Measurements from ENCODE around the gene TOLLIP. TPM values are rescaled to one million over a fixed set of nuclear protein-coding genes. Genes with fewer than 3 reads are reported as not detected.

TOLLIP gene
- total RNA-seq, 4 donors from 2014 or later: 50.9 to 89.0 (median 54.9) TPM

DNA sequence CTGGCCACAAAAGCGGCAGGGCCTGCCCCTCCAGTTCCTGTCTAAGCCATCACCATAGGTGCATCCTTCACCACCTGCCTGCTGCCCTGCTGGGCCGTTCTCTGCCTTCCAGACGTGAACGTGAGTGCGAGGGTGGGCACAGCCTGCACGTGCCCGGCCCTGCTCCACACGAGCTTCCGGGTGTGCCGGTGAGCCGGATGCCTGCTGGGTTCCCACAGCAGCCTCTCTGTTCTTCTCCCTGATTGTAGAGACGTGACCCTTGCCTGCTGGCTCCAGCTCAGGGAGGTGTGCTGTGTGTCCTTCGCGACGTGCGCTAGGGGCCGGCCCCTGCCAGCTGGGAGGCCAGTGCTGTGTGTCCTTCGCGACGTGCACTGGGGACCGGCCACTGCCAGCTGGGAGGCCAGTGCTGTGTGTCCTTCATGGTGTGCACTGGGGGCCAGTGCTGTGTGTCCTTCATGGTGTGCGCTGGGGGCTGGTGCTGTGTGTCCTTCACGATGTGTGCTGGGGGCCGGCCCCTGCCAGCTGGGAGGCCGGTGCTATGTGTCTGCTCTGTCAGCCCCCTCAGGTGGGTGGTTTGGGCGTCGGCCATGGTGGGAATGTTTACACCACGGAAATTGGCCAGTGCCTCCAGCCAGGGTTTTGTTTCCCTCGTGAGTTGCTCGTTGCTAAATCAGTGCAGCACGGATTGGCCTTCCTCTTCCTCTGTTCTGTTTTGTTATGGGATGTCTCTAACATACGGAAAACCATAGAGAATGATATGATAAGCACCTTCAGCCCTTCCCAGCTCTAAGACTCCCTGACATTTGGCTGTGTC, 44.9 kb upstream of the TOLLIP start:
- no peaks in the 10 kb centered on the region for H3K9me3 ChIP-seq
- WGBS, 2 donors: 68 to 79% methylated on average over 22 to 31 of the region's 32 CpGs
- H3K27me3 ChIP-seq: peaks cover 0 to 18% of the 10 kb centered on the region in 2 donors
- no peaks in the 10 kb centered on the region for H3K36me3 ChIP-seq
- TF ChIP-seq POLR2A (IDR thresholded peaks at IDR 0.05) (no peak), EP300 (IDR thresholded peaks at IDR 0.05) (no peak)
- TF ChIP-seq, protein P1, sequence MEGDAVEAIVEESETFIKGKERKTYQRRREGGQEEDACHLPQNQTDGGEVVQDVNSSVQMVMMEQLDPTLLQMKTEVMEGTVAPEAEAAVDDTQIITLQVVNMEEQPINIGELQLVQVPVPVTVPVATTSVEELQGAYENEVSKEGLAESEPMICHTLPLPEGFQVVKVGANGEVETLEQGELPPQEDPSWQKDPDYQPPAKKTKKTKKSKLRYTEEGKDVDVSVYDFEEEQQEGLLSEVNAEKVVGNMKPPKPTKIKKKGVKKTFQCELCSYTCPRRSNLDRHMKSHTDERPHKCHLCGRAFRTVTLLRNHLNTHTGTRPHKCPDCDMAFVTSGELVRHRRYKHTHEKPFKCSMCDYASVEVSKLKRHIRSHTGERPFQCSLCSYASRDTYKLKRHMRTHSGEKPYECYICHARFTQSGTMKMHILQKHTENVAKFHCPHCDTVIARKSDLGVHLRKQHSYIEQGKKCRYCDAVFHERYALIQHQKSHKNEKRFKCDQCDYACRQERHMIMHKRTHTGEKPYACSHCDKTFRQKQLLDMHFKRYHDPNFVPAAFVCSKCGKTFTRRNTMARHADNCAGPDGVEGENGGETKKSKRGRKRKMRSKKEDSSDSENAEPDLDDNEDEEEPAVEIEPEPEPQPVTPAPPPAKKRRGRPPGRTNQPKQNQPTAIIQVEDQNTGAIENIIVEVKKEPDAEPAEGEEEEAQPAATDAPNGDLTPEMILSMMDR (IDR thresholded peaks at IDR 0.05): no peak
- no peak overlapping the region for H3K4me3 ChIP-seq
- no peaks in the 10 kb centered on the region for H3K4me1 ChIP-seq
- DNase-seq (ENCODE audit: low spot score in 2 of 2): no peak
- no peak overlapping the region for H3K27ac ChIP-seq

DNA sequence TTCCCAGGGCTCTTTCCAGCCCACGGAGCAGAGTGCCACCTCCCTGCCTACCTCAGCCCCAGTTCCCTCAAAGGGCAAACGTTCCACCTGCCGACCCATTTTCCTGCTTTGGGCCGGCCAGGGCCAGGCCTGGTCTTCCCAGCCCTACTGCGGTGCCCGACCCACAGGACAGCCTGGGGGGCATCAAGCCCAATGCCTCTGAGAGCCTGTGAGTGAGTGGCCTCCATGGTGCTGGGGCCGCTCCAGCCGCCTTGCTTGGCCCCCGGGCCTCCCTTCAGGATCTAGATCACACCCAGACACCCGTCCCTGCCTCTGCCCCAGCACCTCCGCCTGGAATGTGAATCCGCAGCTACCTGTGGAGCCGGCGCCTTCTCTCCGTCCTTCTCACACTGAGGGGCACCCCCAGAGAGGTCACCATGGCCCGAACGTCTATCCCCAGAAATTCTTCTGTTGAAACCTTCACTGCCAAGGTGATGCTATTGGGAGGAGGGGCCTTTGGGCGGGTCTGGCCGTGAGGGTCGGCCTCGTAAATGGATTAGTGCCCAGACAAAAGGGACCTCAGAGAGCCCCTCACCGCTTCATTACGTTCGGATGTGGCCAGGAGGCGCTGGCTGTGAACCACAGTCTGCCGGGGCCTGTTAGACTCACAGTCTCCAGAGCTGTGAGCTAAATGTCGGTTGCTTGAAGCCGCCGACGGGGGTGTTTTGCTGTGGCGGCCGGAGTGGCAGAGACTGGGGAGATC, 44.1 kb upstream of the TOLLIP start:
- Histone ChIP-seq H3K4me1 (no peaks in the 10 kb centered on the region), H3K4me3 (no peak overlapping the region), H3K9me3 (no peaks in the 10 kb centered on the region), H3K27ac (no peak overlapping the region), H3K27me3 (peaks cover 0 to 23% of the 10 kb centered on the region in 2 donors), H3K36me3 (no peaks in the 10 kb centered on the region)
- TF ChIP-seq EP300 (IDR thresholded peaks at IDR 0.05): no peak
- no peak for TF ChIP-seq POLR2A (IDR thresholded peaks at IDR 0.05)
- TF ChIP-seq, protein P1 (IDR thresholded peaks at IDR 0.05): no peak
- DNase-seq (ENCODE audit: low spot score in 2 of 2): no peak
- 78 to 79% methylated on average over 27 to 30 of the region's 32 CpGs for WGBS, 2 donors

DNA sequence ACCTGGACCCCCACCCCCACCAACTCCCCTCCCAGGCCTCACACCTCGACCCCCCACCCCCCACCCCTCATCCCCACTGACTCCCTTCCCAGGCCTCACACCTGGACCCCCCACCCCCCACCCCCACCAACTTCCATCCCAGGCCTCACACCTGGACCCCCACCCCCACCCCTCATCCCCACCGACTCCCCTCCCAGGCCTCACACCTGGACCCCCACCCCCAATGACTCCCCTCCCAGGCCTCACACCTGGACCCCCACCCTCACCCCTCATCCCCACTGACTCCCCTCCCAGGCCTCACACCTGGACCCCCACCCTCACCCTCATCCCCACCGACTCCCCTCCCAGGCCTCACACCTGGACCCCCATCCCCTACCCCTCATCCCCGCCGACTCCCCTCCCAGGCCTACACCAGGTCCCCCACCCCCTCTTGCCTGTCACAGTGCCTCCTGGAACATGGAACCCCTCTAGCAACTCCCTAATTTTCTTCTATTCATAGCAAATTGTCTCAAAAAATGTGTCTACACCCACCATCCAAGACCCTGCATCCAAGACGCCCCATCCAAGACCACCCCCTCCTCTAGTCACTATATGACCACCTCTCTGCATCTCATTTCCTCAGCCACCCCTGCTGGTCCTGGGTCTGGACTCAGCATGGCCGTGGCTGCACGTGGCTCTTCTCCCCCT, 43.4 kb upstream of the TOLLIP start:
- H3K27ac ChIP-seq: no peak overlapping the region
- TF ChIP-seq POLR2A (IDR thresholded peaks at IDR 0.05): no peak
- TF ChIP-seq, protein P1 (IDR thresholded peaks at IDR 0.05): no peak
- TF ChIP-seq EP300 (IDR thresholded peaks at IDR 0.05): no peak
- H3K4me1 ChIP-seq: no peaks in the 10 kb centered on the region
- no peak for DNase-seq (ENCODE audit: low spot score in 2 of 2)
- 74 to 84% methylated on average over 3 to 6 of the region's 8 CpGs for WGBS, 2 donors
- no peaks in the 10 kb centered on the region for H3K36me3 ChIP-seq
- H3K4me3 ChIP-seq: no peak overlapping the region
- H3K9me3 ChIP-seq: no peaks in the 10 kb centered on the region
- peaks cover 0 to 23% of the 10 kb centered on the region in 2 donors for H3K27me3 ChIP-seq

DNA sequence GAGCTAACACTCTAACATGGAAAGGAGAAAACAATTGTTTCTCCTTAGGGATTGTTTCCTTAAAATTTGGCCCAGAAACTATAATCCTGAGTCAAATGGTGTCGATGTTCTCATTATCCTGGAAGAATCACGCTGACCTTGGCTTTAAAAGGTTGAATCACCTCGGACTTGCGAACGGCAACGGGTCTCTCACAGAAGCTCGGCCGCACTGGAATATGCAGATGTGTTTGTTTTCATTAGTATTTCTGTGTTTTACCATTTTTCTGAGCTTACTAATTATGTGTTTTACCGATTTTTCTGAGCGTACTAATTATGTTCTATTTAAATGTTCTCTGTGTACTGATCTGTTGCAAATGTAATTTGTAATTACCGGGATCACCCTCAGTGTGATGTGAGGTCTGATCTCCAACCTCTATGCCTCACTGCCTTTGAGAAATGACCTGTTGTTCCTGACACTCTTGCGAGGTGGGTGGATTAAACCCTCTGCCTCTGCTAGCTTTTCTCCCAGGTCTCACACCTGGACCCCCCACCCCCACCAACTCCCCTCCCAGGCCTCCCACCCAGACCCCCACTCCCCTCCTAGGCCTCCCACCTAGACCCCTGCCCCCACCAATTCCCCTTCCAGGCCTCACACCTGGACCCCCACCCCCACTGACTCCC, 42.0 kb upstream of the TOLLIP start:
- H3K4me3 ChIP-seq: no peak overlapping the region
- no peak overlapping the region for H3K27ac ChIP-seq
- no peaks in the 10 kb centered on the region for H3K9me3 ChIP-seq
- TF ChIP-seq EP300 (IDR thresholded peaks at IDR 0.05): no peak
- TF ChIP-seq, protein P1 (IDR thresholded peaks at IDR 0.05): no peak
- no peak for TF ChIP-seq POLR2A (IDR thresholded peaks at IDR 0.05)
- 64 to 65% methylated on average over 12 of the region's 12 CpGs for WGBS, 2 donors
- no peaks in the 10 kb centered on the region for H3K4me1 ChIP-seq
- H3K36me3 ChIP-seq: no peaks in the 10 kb centered on the region
- peaks cover 0 to 23% of the 10 kb centered on the region in 2 donors for H3K27me3 ChIP-seq
- DNase-seq (ENCODE audit: low spot score in 2 of 2): no peak

Measured in tibial nerve (tissue), 4 donors.